HEK293T (cell line): ENCODE data around the gene PCDHA7.
"Not testable (repeated sequence)": the region's sequence is repeated elsewhere in the genome, so short reads cannot be mapped to it uniquely, and the experiment has no call there.

Experiments
- CTCF ChIA-PET: fragments of 350-600 bp; formaldehyde crosslinking; extraction: SDS; loops from one replicate; lab custom pipeline; 2021; ENCODE audit warnings: antibody characterized with exemption, inconsistent platforms; lab: Yijun Ruan, JAX
- POLR2A ChIA-PET: fragments of 350-600 bp; formaldehyde crosslinking; extraction: SDS; loops from one replicate; lab custom pipeline; 2020; ENCODE audit warnings: antibody characterized with exemption, inconsistent platforms; lab: Yijun Ruan, JAX
- DNase-seq: peaks from one replicate; pipeline ENCODE4 v3.0.0; 2012; ENCODE audit warnings: mixed read lengths; ENCODE audit errors: extremely low spot score
- ARNT ChIP-seq: fragments of 450-650 bp; IDR thresholded peaks from 2 replicates; pipeline ENCODE4 v1.6.1; 2017; ENCODE audit warnings: mild to moderate bottlenecking
- BHLHE40 ChIP-seq: fragments of 450-650 bp; IDR thresholded peaks from 2 replicates; pipeline ENCODE4 v1.6.1; 2016; ENCODE audit warnings: mild to moderate bottlenecking, moderate library complexity, borderline replicate concordance
- CTBP1 ChIP-seq: fragments of 450-650 bp; IDR thresholded peaks from 2 replicates; pipeline ENCODE4 v1.6.1; 2016; ENCODE audit warnings: borderline replicate concordance
- ELF4 ChIP-seq: fragments of 450-650 bp; IDR thresholded peaks from 2 replicates; pipeline ENCODE4 v1.6.1; 2017; ENCODE audit warnings: antibody characterized with exemption
- FOXA1 ChIP-seq: fragments of 450-650 bp; IDR thresholded peaks from 2 replicates; pipeline ENCODE4 v1.6.1; 2016; ENCODE audit warnings: mild to moderate bottlenecking
- FOXK2 ChIP-seq: fragments of 450-650 bp; IDR thresholded peaks from 2 replicates; pipeline ENCODE4 v1.6.1; 2016; ENCODE audit warnings: mild to moderate bottlenecking
- FOXM1 ChIP-seq: fragments of 450-650 bp; IDR thresholded peaks from 2 replicates; pipeline ENCODE4 v1.6.1; 2017; ENCODE audit warnings: mild to moderate bottlenecking, borderline replicate concordance
- HDGF ChIP-seq: fragments of 450-650 bp; IDR thresholded peaks from 2 replicates; pipeline ENCODE4 v1.6.1; 2017; ENCODE audit warnings: antibody characterized with exemption, borderline replicate concordance
- L3MBTL2 ChIP-seq: fragments of 450-650 bp; conservative IDR thresholded peaks from 2 replicates; pipeline ENCODE4 v1.6.1; 2016; ENCODE audit warnings: mild to moderate bottlenecking
- LEF1 ChIP-seq: fragments of 450-650 bp; IDR thresholded peaks from 2 replicates; pipeline ENCODE4 v1.6.1; 2017; ENCODE audit warnings: mild to moderate bottlenecking, borderline replicate concordance
- NFRKB ChIP-seq: fragments of 450-650 bp; IDR thresholded peaks from 2 replicates; pipeline ENCODE4 v1.6.1; 2016; ENCODE audit warnings: mild to moderate bottlenecking, moderate library complexity
- SP1 ChIP-seq: fragments of 450-650 bp; IDR thresholded peaks from 2 replicates; pipeline ENCODE4 v1.6.1; 2017
- SUZ12 ChIP-seq: fragments of 450-650 bp; IDR thresholded peaks from 2 replicates; pipeline ENCODE4 v1.6.1; 2016; ENCODE audit warnings: mild to moderate bottlenecking
- TARDBP ChIP-seq: fragments of 450-650 bp; IDR thresholded peaks from 2 replicates; pipeline ENCODE4 v1.6.1; 2016
- ZNF384 ChIP-seq: fragments of 450-650 bp; IDR thresholded peaks from 2 replicates; pipeline ENCODE4 v1.6.1; 2016
- TF ChIP-seq, protein P1 (sequence below): fragments of 450-650 bp; IDR thresholded peaks from 2 replicates; pipeline ENCODE4 v1.6.1; 2016

Gene PCDHA7

DNA sequence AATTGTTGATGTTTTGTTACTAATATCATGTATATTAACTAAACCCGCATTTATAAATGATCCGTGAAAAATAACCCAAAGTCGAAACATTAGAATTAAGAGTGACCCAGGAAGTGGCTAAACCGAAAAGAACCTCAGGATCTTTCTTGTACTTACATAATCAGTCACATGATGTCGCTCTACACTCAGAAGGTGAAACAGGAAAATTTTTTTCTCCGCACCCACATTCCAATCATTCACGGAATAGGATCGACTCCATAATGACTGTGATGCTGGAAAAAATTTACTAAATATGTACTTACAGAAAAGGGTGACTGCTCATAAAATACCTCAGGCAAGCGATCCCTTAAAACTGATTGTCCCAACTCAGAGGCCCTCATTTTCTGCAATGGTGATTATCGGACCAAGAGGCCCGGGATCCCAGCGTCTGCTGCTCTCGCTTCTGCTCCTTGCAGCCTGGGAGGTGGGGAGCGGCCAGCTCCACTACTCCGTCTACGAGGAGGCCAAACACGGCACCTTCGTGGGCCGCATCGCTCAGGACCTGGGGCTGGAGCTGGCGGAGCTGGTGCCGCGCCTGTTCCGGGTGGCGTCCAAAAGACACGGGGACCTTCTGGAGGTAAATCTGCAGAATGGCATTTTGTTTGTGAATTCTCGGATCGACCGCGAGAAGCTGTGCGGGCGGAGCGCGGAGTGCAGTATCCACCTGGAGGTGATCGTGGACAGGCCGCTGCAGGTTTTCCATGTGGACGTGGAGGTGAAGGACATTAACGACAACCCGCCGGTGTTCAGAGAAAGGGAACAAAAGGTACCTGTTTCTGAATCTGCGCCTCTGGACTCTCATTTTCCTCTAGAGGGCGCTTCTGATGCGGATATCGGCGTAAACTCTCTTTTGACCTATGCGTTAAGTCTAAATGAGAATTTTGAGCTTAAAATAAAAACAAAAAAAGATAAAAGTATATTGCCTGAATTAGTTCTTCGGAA, 41.3 kb downstream of the PCDHA7 start, which contains the start of gene PCDHA12:
Gene PCDHA12 (plus strand): TSS at position 224 of the 981 bp plus-strand sequence. CDS start 165 bp downstream, at position 389.
- ChIA-PET CTCF (no interaction called here), POLR2A (no interaction called here)

DNA sequence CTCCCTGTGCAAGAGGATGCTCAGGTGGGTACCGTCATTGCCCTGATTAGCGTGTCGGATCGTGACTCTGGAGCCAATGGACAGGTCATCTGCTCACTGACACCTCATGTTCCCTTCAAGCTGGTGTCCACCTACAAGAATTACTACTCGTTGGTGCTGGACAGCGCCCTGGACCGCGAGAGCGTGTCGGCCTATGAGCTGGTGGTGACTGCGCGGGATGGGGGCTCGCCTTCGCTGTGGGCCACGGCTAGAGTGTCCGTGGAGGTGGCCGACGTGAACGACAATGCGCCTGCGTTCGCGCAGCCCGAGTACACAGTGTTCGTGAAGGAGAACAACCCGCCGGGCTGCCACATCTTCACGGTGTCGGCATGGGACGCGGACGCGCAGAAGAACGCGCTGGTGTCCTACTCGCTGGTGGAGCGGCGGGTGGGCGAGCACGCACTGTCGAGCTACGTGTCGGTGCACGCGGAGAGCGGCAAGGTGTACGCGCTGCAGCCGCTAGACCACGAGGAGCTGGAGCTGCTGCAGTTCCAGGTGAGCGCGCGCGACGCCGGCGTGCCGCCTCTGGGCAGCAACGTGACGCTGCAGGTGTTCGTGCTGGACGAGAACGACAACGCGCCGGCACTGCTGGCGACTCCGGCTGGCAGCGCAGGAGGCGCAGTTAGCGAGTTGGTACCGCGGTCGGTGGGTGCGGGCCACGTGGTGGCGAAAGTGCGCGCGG, 42.6 kb downstream of the PCDHA7 start:
- CTCF ChIA-PET, result not testable (repeated sequence)

More for the DNA sequence above, 41.3 kb downstream of the PCDHA7 start, which contains the start of gene PCDHA12:
- no peak for DNase-seq
- TF ChIP-seq ELF4, result no peak
- no peak for TF ChIP-seq CTBP1
- TF ChIP-seq TARDBP, result no peak
- TF ChIP-seq, protein P1, sequence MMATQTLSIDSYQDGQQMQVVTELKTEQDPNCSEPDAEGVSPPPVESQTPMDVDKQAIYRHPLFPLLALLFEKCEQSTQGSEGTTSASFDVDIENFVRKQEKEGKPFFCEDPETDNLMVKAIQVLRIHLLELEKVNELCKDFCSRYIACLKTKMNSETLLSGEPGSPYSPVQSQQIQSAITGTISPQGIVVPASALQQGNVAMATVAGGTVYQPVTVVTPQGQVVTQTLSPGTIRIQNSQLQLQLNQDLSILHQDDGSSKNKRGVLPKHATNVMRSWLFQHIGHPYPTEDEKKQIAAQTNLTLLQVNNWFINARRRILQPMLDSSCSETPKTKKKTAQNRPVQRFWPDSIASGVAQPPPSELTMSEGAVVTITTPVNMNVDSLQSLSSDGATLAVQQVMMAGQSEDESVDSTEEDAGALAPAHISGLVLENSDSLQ, result no peak

DNA sequence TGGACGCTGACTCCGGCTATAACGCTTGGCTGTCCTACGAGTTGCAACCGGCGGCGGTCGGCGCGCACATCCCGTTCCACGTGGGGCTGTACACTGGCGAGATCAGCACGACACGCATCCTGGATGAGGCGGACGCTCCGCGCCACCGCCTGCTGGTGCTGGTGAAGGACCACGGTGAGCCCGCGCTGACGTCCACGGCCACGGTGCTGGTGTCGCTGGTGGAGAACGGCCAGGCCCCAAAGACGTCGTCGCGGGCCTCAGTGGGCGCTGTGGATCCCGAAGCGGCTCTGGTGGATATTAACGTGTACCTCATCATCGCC, 43.2 kb downstream of the PCDHA7 start:
- ChIA-PET CTCF (no interaction called here), POLR2A (no interaction called here)
- TF ChIP-seq BHLHE40 (no peak), FOXK2 (no peak), CTBP1 (no peak), ARNT (no peak), HDGF (no peak), LEF1 (no peak), NFRKB (no peak), TARDBP (no peak), ELF4 (no peak)
- DNase-seq, result no peak

More for the DNA sequence above, 42.6 kb downstream of the PCDHA7 start:
- DNase-seq, POLR2A ChIA-PET: not testable (repeated sequence)

DNA sequence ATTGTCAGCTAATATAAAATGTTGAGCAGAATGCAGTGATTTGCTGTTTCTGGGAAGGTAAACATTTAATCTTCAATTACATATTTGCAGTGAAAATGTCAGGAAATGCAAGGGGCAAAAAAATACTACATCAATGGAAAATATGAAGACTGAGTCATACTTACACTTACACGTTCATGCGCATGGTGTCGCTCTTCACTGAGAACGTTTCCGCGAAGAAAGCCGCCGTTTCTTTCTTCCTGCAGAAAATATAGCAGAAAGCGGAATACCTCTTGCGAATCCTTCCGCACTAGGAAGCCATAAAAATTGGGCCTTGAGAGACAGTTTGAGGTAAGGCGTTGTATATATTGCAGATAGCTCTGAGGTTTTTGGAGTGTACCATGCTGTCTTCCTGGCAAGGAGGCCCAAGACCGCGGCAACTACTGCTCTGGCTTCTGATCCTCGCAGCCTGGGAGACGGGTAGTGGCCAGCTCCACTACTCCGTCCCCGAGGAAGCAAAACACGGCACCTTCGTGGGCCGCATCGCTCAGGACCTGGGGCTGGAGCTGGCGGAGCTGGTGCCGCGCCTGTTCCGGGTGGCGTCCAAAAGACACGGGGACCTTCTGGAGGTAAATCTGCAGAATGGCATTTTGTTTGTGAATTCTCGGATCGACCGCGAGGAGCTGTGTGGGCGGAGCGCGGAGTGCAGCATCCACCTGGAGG, 48.0 kb downstream of the PCDHA7 start, which contains the start of gene PCDHA13:
Gene PCDHA13 (plus strand): TSS at position 236 of the 702 bp plus-strand sequence. CDS start 145 bp downstream, at position 381.
- DNase-seq, result no peak
- CTCF ChIA-PET, result no interaction called here
- TF ChIP-seq HDGF (no peak), FOXM1 (no peak), CTBP1 (no peak), ZNF384 (no peak), SUZ12 (no peak), FOXK2 (no peak), NFRKB (no peak)
- TF ChIP-seq, protein P1, result no peak
- POLR2A ChIA-PET, result no interaction called here

DNA sequence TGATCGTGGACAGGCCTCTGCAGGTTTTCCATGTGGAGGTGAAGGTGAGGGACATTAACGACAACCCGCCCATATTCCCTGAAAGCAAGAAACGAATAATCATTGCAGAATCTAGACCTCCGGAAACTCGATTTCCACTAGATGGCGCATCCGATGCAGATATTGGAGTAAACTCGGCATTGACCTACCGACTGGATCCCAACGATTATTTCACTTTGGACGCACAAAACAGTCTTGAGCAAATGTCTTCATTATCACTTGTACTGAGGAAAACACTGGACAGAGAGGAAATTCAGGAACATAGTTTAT, 48.5 kb downstream of the PCDHA7 start:
- ChIA-PET POLR2A (no interaction called here), CTCF (no interaction called here)
- no peak for DNase-seq
- TF ChIP-seq ARNT, result no peak
- no peak for TF ChIP-seq ZNF384
- TF ChIP-seq FOXK2, result no peak
- TF ChIP-seq NFRKB, result no peak
- TF ChIP-seq CTBP1, result no peak
- no peak for TF ChIP-seq FOXA1
- no peak for TF ChIP-seq TARDBP
- TF ChIP-seq BHLHE40, result no peak
- TF ChIP-seq L3MBTL2, result no peak
- no peak for TF ChIP-seq SP1
- TF ChIP-seq, protein P1, result no peak
- TF ChIP-seq ELF4, result no peak
- TF ChIP-seq HDGF, result no peak
- no peak for TF ChIP-seq FOXM1
- TF ChIP-seq LEF1, result no peak
- no peak for TF ChIP-seq SUZ12

DNA sequence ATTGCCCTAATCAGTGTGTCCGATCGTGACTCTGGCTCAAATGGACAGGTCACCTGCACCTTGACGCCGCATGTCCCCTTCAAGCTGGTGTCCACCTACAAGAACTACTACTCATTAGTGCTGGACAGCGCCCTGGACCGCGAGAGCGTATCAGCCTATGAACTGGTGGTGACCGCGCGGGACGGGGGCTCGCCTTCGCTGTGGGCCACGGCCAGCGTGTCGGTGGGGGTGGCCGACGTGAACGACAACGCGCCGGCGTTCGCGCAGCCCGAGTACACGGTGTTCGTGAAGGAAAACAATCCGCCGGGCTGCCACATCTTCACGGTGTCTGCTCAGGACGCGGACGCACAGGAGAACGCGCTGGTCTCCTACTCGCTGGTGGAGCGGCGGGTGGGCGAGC, 49.3 kb downstream of the PCDHA7 start:
- ChIA-PET POLR2A (no interaction called here), CTCF (no interaction called here)
- no peak for DNase-seq
- TF ChIP-seq CTBP1 (no peak), ARNT (no peak), TARDBP (no peak), FOXK2 (no peak), ELF4 (no peak), BHLHE40 (no peak), SP1 (no peak), HDGF (no peak), LEF1 (no peak), FOXM1 (no peak), SUZ12 (no peak), ZNF384 (no peak), NFRKB (no peak), L3MBTL2 (no peak)
- TF ChIP-seq, protein P1, result no peak
